Transverse colon (tissue), 4 donors: Measurements from ENCODE around the gene LRRC4B. TPM values are rescaled to one million over a fixed set of nuclear protein-coding genes. Genes with fewer than 3 reads are reported as not detected.
A peak's percentile ranks its signal among the peaks of the same experiment; 100 is the strongest.

Experiments used
- DNase-seq: peaks from one replicate; pipeline ENCODE4 v3.0.0-alpha.2; 2019
- H3K27ac ChIP-seq, 4 donors: fragments of 200-600 bp; sonication (generic); 2 replicates each; pipeline ENCODE4 v1.5.1; 2016 to 2018; ENCODE audit warnings: inconsistent platforms in 4 of 4
- H3K27me3 ChIP-seq: fragments of 200-600 bp; sonication (generic); 2 replicates; pipeline ENCODE4 v1.5.1; 2017; ENCODE audit warnings: inconsistent platforms
- H3K36me3 ChIP-seq, 4 donors: fragments of 200-600 bp; sonication (generic); 2 replicates each; pipeline ENCODE4 v1.5.1; 2017 to 2019; ENCODE audit warnings: inconsistent platforms in 4 of 4
- H3K4me1 ChIP-seq, 4 donors: fragments of 200-600 bp; sonication (generic); 2 replicates each; pipeline ENCODE4 v1.5.1; 2017 to 2020; ENCODE audit warnings: inconsistent platforms in 4 of 4
- H3K4me3 ChIP-seq, 4 donors: fragments of 200-600 bp; sonication (generic); 1 replicate in 1 of 4; 2 replicates in 3 of 4; pipeline versions ENCODE4 v1.5.1 to v1.6.1; 2017 to 2019; ENCODE audit warnings: inconsistent platforms in 4 of 4
- H3K9me3 ChIP-seq, 2 donors: fragments of 200-600 bp; sonication (generic); 2 replicates each; pipeline ENCODE4 v1.5.1; 2017 to 2019; ENCODE audit warnings: inconsistent platforms in 2 of 2
- CTCF ChIP-seq, 5 experiments: fragments of 200-600 bp in 3 of 5; fragments of 450-650 bp in 2 of 5; sonication (generic) in 3 of 5; IDR thresholded peaks; 1 replicate in 2 of 5; 2 replicates in 3 of 5; pipeline ENCODE4 v1.5.1; 2016 to 2017; ENCODE audit warnings: antibody characterized with exemption in 5 of 5, inconsistent platforms in 3 of 5, mild to moderate bottlenecking in 2 of 5, moderate library complexity in 1 of 5
- EP300 ChIP-seq: sonication (generic); formaldehyde crosslinking; IDR thresholded peaks from one replicate; pipeline ENCODE4 v1.6.1; 2017; ENCODE audit warnings: antibody characterized with exemption, low read depth
- POLR2A ChIP-seq: fragments of 450-650 bp; IDR thresholded peaks from one replicate; pipeline ENCODE4 v1.6.1; 2016; ENCODE audit warnings: antibody characterized with exemption, mild to moderate bottlenecking, moderate library complexity
- POLR2AphosphoS5 ChIP-seq, 3 donors: sonication (generic); formaldehyde crosslinking; IDR thresholded peaks; one replicate each; pipeline ENCODE4 v1.6.1; 2016; ENCODE audit warnings: antibody characterized with exemption in 3 of 3
- WGBS, 2 donors: methylation state at CpG; one replicate each; pipeline ENCODE4 v1.1.5; 2018; ENCODE audit warnings: low coverage in 1 of 2; 5-methylcytosine and 5-hydroxymethylcytosine counted together
- in situ Hi-C, 4 donors: fragments of 200-750 bp; cut with MboI; loops; one replicate each; pipeline versions ENCODE4 v1.15.0 to v1.15.1; 2017; ENCODE audit warnings: low sequenced_read_pairs in 3 of 4, low pct_ligation_motif_present in 1 of 4, low pct_unique_long_range_greater_than_20kb in 1 of 4
- intact Hi-C: fragments of 100-400 bp; cut with DNase I; formaldehyde crosslinking; loops from one replicate; pipeline ENCODE4 v1.15.1; 2023; ENCODE audit warnings: low total_unique reads
- total RNA-seq, 4 donors: library from RNA; depleted of rRNA; stranded (reverse); fragments of >200 nt; gene quantifications; one replicate each; pipeline ENCODE4 v1.1.0, GENCODE V29; 2016

LRRC4B gene
- total RNA-seq, 4 donors from 2014 or later: 0.37 to 1.4 (median 0.91) TPM

- H3K4me1 ChIP-seq: peaks cover 0 to 11% (median 0%) of the 10 kb centered on the region in 4 donors
- no peak for DNase-seq
- intact Hi-C loops: no loop called here
- no peak overlapping the region for H3K27ac ChIP-seq
- H3K27me3 ChIP-seq: peaks cover 49% of the 10 kb centered on the region
- no peak overlapping the region for H3K4me3 ChIP-seq
- no peak for TF ChIP-seq CTCF (IDR thresholded peaks at IDR 0.05)
- TF ChIP-seq POLR2AphosphoS5 (IDR thresholded peaks at IDR 0.05): no peak
- TF ChIP-seq EP300: no peak
- TF ChIP-seq POLR2A: no peak
- H3K36me3 ChIP-seq: no peaks in the 10 kb centered on the region
- H3K9me3 ChIP-seq: no peaks in the 10 kb centered on the region
- in situ Hi-C loops: no loop called here
- 66 to 80% methylated on average over 6 to 11 of the region's 11 CpGs for WGBS, 2 donors
Observed at GRCh38 chr19:50570997-50571396, 2.8 kb upstream of the LRRC4B start.

GRCh38 chr19:50569938-50570540, 1.8 kb upstream of the LRRC4B start:
- WGBS, 2 donors: 78 to 82% methylated on average over 4 to 19 of the region's 19 CpGs
- intact Hi-C loops: no loop called here
- Histone ChIP-seq H3K9me3 (no peaks in the 10 kb centered on the region), H3K27ac (no peak overlapping the region), H3K4me3 (no peak overlapping the region), H3K36me3 (no peaks in the 10 kb centered on the region), H3K4me1 (peaks cover 0 to 12% (median 0%) of the 10 kb centered on the region in 4 donors), H3K27me3 (peaks cover 59% of the 10 kb centered on the region)
- TF ChIP-seq POLR2AphosphoS5 (IDR thresholded peaks at IDR 0.05) (no peak), EP300 (no peak), CTCF (IDR thresholded peaks at IDR 0.05) (no peak), POLR2A (no peak)
- in situ Hi-C loops: no loop called here
- no peak for DNase-seq

- in situ Hi-C loops (no loop called here), intact Hi-C loops (no loop called here)
- no peak overlapping the region for H3K27ac ChIP-seq
- H3K4me1 ChIP-seq: peaks cover 0 to 12% (median 0%) of the 10 kb centered on the region in 4 donors
- no peak for DNase-seq
- H3K27me3 ChIP-seq: peaks cover 69% of the 10 kb centered on the region
- whole genome bisulfite sequencing, 2 donors: 43 to 53% methylated on average over 6 to 18 of the region's 20 CpGs
- no peak overlapping the region for H3K4me3 ChIP-seq
- no peaks in the 10 kb centered on the region for H3K9me3 ChIP-seq
- no peaks in the 10 kb centered on the region for H3K36me3 ChIP-seq
- TF ChIP-seq EP300 (no peak), CTCF (IDR thresholded peaks at IDR 0.05) (no peak), POLR2A (no peak), POLR2AphosphoS5 (IDR thresholded peaks at IDR 0.05) (no peak)
Observed at GRCh38 chr19:50568728-50569698, 778 bp upstream of the LRRC4B start.

- 9% methylated on average over 23 of the region's 38 CpGs; no CpG with 5 or more reads in 1 of the 2 donors for WGBS, 2 donors
- H3K4me3 ChIP-seq: peak overlapping the region in 1 of 4 donors; percentile 34
- H3K4me1 ChIP-seq: peaks cover 0 to 12% (median 0%) of the 10 kb centered on the region in 4 donors
- in situ Hi-C loops: no loop called here
- H3K9me3 ChIP-seq: no peaks in the 10 kb centered on the region
- H3K27me3 ChIP-seq: peaks cover 84% of the 10 kb centered on the region
- no peaks in the 10 kb centered on the region for H3K36me3 ChIP-seq
- no peak for DNase-seq
- no peak for TF ChIP-seq EP300
- no peak for TF ChIP-seq POLR2A
- H3K27ac ChIP-seq: no peak overlapping the region
- intact Hi-C loops: no loop called here
Observed at GRCh38 chr19:50567052-50567841, 988 bp downstream of the LRRC4B start.
